Inferior parietal cortex (tissue), 1 donor: ENCODE data around the gene KCNQ2.
A peak's percentile ranks its signal among the peaks of the same experiment; 100 is the strongest.
"Not testable (repeated sequence)": the region's sequence is repeated elsewhere in the genome, so short reads cannot be mapped to it uniquely, and the experiment has no call there.

Source experiments
- DNase-seq: peaks from one replicate; pipeline ENCODE4 v3.0.0-alpha.2; 2016; ENCODE audit errors: extremely low spot score

KCNQ2 gene

GRCh38 chr20:63471981-63472831 lies at the start of gene KCNQ2:
TSS of gene KCNQ2 (minus strand) at chr20:63472655. CDS start at chr20:63472463, 192 bp downstream.
- DNase-seq = no peak

GRCh38 chr20:63521602-63522001 lies 49.1 kb upstream of the KCNQ2 start:
- DNase-seq = no peak

- peak; percentile 71 for DNase-seq
Measured at GRCh38 chr20:63520934-63521601, 48.6 kb upstream of the KCNQ2 start.

GRCh38 chr20:63520504-63520933 lies 48.1 kb upstream of the KCNQ2 start, which contains the start of gene PPDPF:
TSS of gene PPDPF (plus strand) at chr20:63520765. CDS start at chr20:63521309, 544 bp downstream.
- peak; percentile 81 for DNase-seq

GRCh38 chr20:63519668-63520503 lies 47.4 kb upstream of the KCNQ2 start:
- DNase-seq = no peak

- no peak for DNase-seq
Measured at GRCh38 chr20:63518946-63519667, 46.7 kb upstream of the KCNQ2 start.

GRCh38 chr20:63518351-63518861 lies 46.0 kb upstream of the KCNQ2 start:
- no peak for DNase-seq

GRCh38 chr20:63517376-63518309 lies 45.2 kb upstream of the KCNQ2 start:
- no peak for DNase-seq

GRCh38 chr20:63514520-63514919 lies 42.1 kb upstream of the KCNQ2 start:
- DNase-seq = not testable (repeated sequence)

- DNase-seq = no peak
Measured at GRCh38 chr20:63513207-63513606, 40.8 kb upstream of the KCNQ2 start.

GRCh38 chr20:63509088-63509564 lies 36.7 kb upstream of the KCNQ2 start:
- DNase-seq = no peak

- DNase-seq = no peak
Measured at GRCh38 chr20:63508072-63508768, 35.8 kb upstream of the KCNQ2 start.

- no peak for DNase-seq
Measured at GRCh38 chr20:63507083-63507743, 34.8 kb upstream of the KCNQ2 start.

GRCh38 chr20:63505723-63506122 lies 33.3 kb upstream of the KCNQ2 start:
- no peak for DNase-seq

GRCh38 chr20:63505281-63505680 lies 32.8 kb upstream of the KCNQ2 start:
- DNase-seq = no peak

GRCh38 chr20:63504642-63505041 lies 32.2 kb upstream of the KCNQ2 start:
- no peak for DNase-seq

- DNase-seq = no peak
Measured at GRCh38 chr20:63503524-63503923, 31.1 kb upstream of the KCNQ2 start.

- no peak for DNase-seq
Measured at GRCh38 chr20:63502671-63503172, 30.3 kb upstream of the KCNQ2 start.
